NT2/D1 (cell line): ENCODE results near the gene RMND1.

Experiments used
- SUZ12 ChIP-seq: IDR thresholded peaks from 2 replicates; pipeline ENCODE4 v1.6.1; 2011; ENCODE audit not compliant: insufficient read length, insufficient read depth; ENCODE audit errors: extremely low read depth
- YY1 ChIP-seq: IDR thresholded peaks from 2 replicates; pipeline ENCODE4 v1.6.1; 2011; ENCODE audit not compliant: insufficient read length, insufficient read depth
- ZNF274 ChIP-seq: IDR thresholded peaks from 2 replicates; pipeline ENCODE4 v1.6.1; 2011; ENCODE audit warnings: mild to moderate bottlenecking, low read depth, low read length

DNA sequence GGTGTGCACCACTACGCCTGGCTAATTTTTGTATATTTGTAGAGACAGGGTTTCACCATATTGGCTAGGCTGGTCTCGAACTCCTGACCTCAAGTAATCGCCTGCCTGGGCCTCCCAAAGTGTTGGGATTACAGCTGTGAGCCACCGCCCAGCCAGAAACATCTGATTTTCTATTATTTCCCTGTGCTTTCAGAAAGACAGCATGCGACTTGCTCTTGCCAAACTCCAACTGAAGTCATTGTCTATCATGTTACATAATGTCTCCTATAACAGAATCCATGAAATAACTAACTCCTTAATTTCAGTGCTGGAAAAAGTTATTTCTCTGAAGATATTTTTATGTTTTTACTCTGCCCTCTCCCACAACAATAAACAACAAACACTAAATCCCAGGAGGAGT lies 8.5 kb downstream of the RMND1 start:
- TF ChIP-seq YY1 (no peak), ZNF274 (no peak), SUZ12 (no peak)
